GM12875 (cell line): Measurements from ENCODE around the gene PRPF4.

Source experiments
- H3K4me3 ChIP-seq: one replicate; pipeline ENCODE4 v1.5.1; 2011; ENCODE audit warnings: low read depth, low read length, control low read depth
- CTCF ChIP-seq: IDR thresholded peaks from 2 replicates; pipeline ENCODE4 v1.5.1; 2011; ENCODE audit warnings: low read depth, mild to moderate bottlenecking, control low read depth, inconsistent platforms, low read length, moderate library complexity, borderline replicate concordance; ENCODE audit not compliant: insufficient read depth

Gene PRPF4

GRCh38 chr9:113254991-113255390 is 20.5 kb upstream of the PRPF4 start:
- no peak overlapping the region for H3K4me3 ChIP-seq
- TF ChIP-seq CTCF: no peak

GRCh38 chr9:113255438-113255837 is 20.0 kb upstream of the PRPF4 start:
- no peak for TF ChIP-seq CTCF
- H3K4me3 ChIP-seq: no peak overlapping the region

GRCh38 chr9:113257863-113258262 is 17.6 kb upstream of the PRPF4 start:
- H3K4me3 ChIP-seq: no peak overlapping the region
- TF ChIP-seq CTCF: no peak

- H3K4me3 ChIP-seq: no peak overlapping the region
- no peak for TF ChIP-seq CTCF
These were observed 17.2 kb upstream of the PRPF4 start for GRCh38 chr9:113258282-113258681.

- H3K4me3 ChIP-seq: no peak overlapping the region
- no peak for TF ChIP-seq CTCF
These were observed 13.4 kb upstream of the PRPF4 start for GRCh38 chr9:113261917-113262671.

GRCh38 chr9:113266174-113266573 is 9.3 kb upstream of the PRPF4 start:
- H3K4me3 ChIP-seq: no peak overlapping the region
- no peak for TF ChIP-seq CTCF

GRCh38 chr9:113267911-113268566 is 7.4 kb upstream of the PRPF4 start:
- TF ChIP-seq CTCF: no peak
- no peak overlapping the region for H3K4me3 ChIP-seq
